Measurements from ENCODE around the gene DIS3L2.
"Not testable (repeated sequence)": the region's sequence is repeated elsewhere in the genome, so short reads cannot be mapped to it uniquely, and the experiment has no call there.

Gene DIS3L2

GRCh38 chr2:232104076-232104646 is 142.6 kb downstream of the DIS3L2 start:
- DNase-seq (ENCODE audit: low read depth, low spot score): no peak
- no peaks in the 10 kb centered on the region for H3K9me3 ChIP-seq (ENCODE audit: low read depth, low read length)
- no peak overlapping the region for H3K4me3 ChIP-seq
- H3K27ac ChIP-seq: no peak overlapping the region
- TF ChIP-seq EZH2 (IDR thresholded peaks at IDR 0.05) (no peak), FOXP2 (optimal IDR thresholded peaks at IDR 0.05; ENCODE audit: control extremely low read depth, extremely low read length, insufficient read depth) (no peak), POLR2AphosphoS5 (IDR thresholded peaks at IDR 0.05; ENCODE audit: borderline replicate concordance, low read depth, low read length) (no peak)
- no peaks in the 10 kb centered on the region for H3K36me3 ChIP-seq (ENCODE audit: insufficient read depth, low read length)
- H3K9ac ChIP-seq (ENCODE audit: insufficient read length): no peak overlapping the region

GRCh38 chr2:232111551-232111950 is 150.0 kb downstream of the DIS3L2 start:
- no peaks in the 10 kb centered on the region for H3K9me3 ChIP-seq (ENCODE audit: low read depth, low read length)
- H3K4me3 ChIP-seq: no peak overlapping the region
- no peak for DNase-seq (ENCODE audit: low read depth, low spot score)
- H3K9ac ChIP-seq (ENCODE audit: insufficient read length): no peak overlapping the region
- H3K36me3 ChIP-seq (ENCODE audit: insufficient read depth, low read length): no peaks in the 10 kb centered on the region
- H3K27ac ChIP-seq: no peak overlapping the region
- TF ChIP-seq POLR2AphosphoS5 (IDR thresholded peaks at IDR 0.05; ENCODE audit: borderline replicate concordance, low read depth, low read length): no peak
- no peak for TF ChIP-seq EZH2 (IDR thresholded peaks at IDR 0.05)
- TF ChIP-seq FOXP2 (optimal IDR thresholded peaks at IDR 0.05; ENCODE audit: control extremely low read depth, extremely low read length, insufficient read depth): no peak

- H3K27ac ChIP-seq: no peak overlapping the region
- no peaks in the 10 kb centered on the region for H3K36me3 ChIP-seq (ENCODE audit: insufficient read depth, low read length)
- no peak for DNase-seq (ENCODE audit: low read depth, low spot score)
- H3K9me3 ChIP-seq (ENCODE audit: low read depth, low read length): no peaks in the 10 kb centered on the region
- TF ChIP-seq POLR2AphosphoS5 (IDR thresholded peaks at IDR 0.05; ENCODE audit: borderline replicate concordance, low read depth, low read length): no peak
- TF ChIP-seq EZH2 (IDR thresholded peaks at IDR 0.05): no peak
- TF ChIP-seq FOXP2 (optimal IDR thresholded peaks at IDR 0.05; ENCODE audit: control extremely low read depth, extremely low read length, insufficient read depth): no peak
- H3K9ac ChIP-seq (ENCODE audit: insufficient read length): no peak overlapping the region
- no peak overlapping the region for H3K4me3 ChIP-seq
These were observed 152.3 kb downstream of the DIS3L2 start for GRCh38 chr2:232113821-232114220.

- not testable (repeated sequence) for H3K9me3 ChIP-seq (ENCODE audit: low read depth, low read length)
These were observed 154.3 kb downstream of the DIS3L2 start for GRCh38 chr2:232115728-232116361.

GRCh38 chr2:232116852-232117251 is 155.3 kb downstream of the DIS3L2 start:
- no peak for DNase-seq (ENCODE audit: low read depth, low spot score)
- Histone ChIP-seq H3K4me3 (no peak overlapping the region), H3K9me3 (ENCODE audit: low read depth, low read length) (no peaks in the 10 kb centered on the region), H3K36me3 (ENCODE audit: insufficient read depth, low read length) (no peaks in the 10 kb centered on the region), H3K9ac (ENCODE audit: insufficient read length) (no peak overlapping the region), H3K27ac (no peak overlapping the region)
- TF ChIP-seq EZH2 (IDR thresholded peaks at IDR 0.05) (no peak), FOXP2 (optimal IDR thresholded peaks at IDR 0.05; ENCODE audit: control extremely low read depth, extremely low read length, insufficient read depth) (no peak), POLR2AphosphoS5 (IDR thresholded peaks at IDR 0.05; ENCODE audit: borderline replicate concordance, low read depth, low read length) (no peak)

More at GRCh38 chr2:232115728-232116361, 154.3 kb downstream of the DIS3L2 start:
- H3K4me3 ChIP-seq; H3K9ac ChIP-seq (ENCODE audit: insufficient read length); H3K36me3 ChIP-seq (ENCODE audit: insufficient read depth, low read length); H3K27ac ChIP-seq; DNase-seq (ENCODE audit: low read depth, low spot score): not testable (repeated sequence)

GRCh38 chr2:232117413-232117812 is 155.9 kb downstream of the DIS3L2 start:
- Histone ChIP-seq H3K4me3 (no peak overlapping the region), H3K27ac (no peak overlapping the region), H3K9me3 (ENCODE audit: low read depth, low read length) (no peaks in the 10 kb centered on the region), H3K9ac (ENCODE audit: insufficient read length) (no peak overlapping the region), H3K36me3 (ENCODE audit: insufficient read depth, low read length) (no peaks in the 10 kb centered on the region)
- TF ChIP-seq FOXP2 (optimal IDR thresholded peaks at IDR 0.05; ENCODE audit: control extremely low read depth, extremely low read length, insufficient read depth) (no peak), EZH2 (IDR thresholded peaks at IDR 0.05) (no peak), POLR2AphosphoS5 (IDR thresholded peaks at IDR 0.05; ENCODE audit: borderline replicate concordance, low read depth, low read length) (no peak)
- DNase-seq (ENCODE audit: low read depth, low spot score): no peak

- no peaks in the 10 kb centered on the region for H3K9me3 ChIP-seq (ENCODE audit: low read depth, low read length)
- no peaks in the 10 kb centered on the region for H3K36me3 ChIP-seq (ENCODE audit: insufficient read depth, low read length)
- no peak overlapping the region for H3K4me3 ChIP-seq
- no peak for TF ChIP-seq POLR2AphosphoS5 (IDR thresholded peaks at IDR 0.05; ENCODE audit: borderline replicate concordance, low read depth, low read length)
- TF ChIP-seq FOXP2 (optimal IDR thresholded peaks at IDR 0.05; ENCODE audit: control extremely low read depth, extremely low read length, insufficient read depth): no peak
- no peak for TF ChIP-seq EZH2 (IDR thresholded peaks at IDR 0.05)
- no peak for DNase-seq (ENCODE audit: low read depth, low spot score)
- H3K27ac ChIP-seq: no peak overlapping the region
- no peak overlapping the region for H3K9ac ChIP-seq (ENCODE audit: insufficient read length)
These were observed 159.4 kb downstream of the DIS3L2 start for GRCh38 chr2:232120911-232121310.

- Histone ChIP-seq H3K4me3 (no peak overlapping the region), H3K27ac (no peak overlapping the region), H3K9ac (ENCODE audit: insufficient read length) (no peak overlapping the region), H3K9me3 (ENCODE audit: low read depth, low read length) (no peaks in the 10 kb centered on the region), H3K36me3 (ENCODE audit: insufficient read depth, low read length) (no peaks in the 10 kb centered on the region)
- TF ChIP-seq EZH2 (IDR thresholded peaks at IDR 0.05) (no peak), POLR2AphosphoS5 (IDR thresholded peaks at IDR 0.05; ENCODE audit: borderline replicate concordance, low read depth, low read length) (no peak), FOXP2 (optimal IDR thresholded peaks at IDR 0.05; ENCODE audit: control extremely low read depth, extremely low read length, insufficient read depth) (no peak)
- no peak for DNase-seq (ENCODE audit: low read depth, low spot score)
These were observed 162.8 kb downstream of the DIS3L2 start for GRCh38 chr2:232124309-232124708.
